DOHH2 (cell line): ENCODE results near the gene KLK15.

Experiments used
- CTCF ChIP-seq: fragments of 200-600 bp; sonication (generic); IDR thresholded peaks from one replicate; pipeline ENCODE4 v1.5.1; 2014; ENCODE audit warnings: antibody characterized with exemption, mild to moderate bottlenecking, low read depth, low read length; ENCODE audit not compliant: poor library complexity, severe bottlenecking
- EZH2phosphoT487 ChIP-seq: fragments of 200-600 bp; sonication (generic); IDR thresholded peaks from 2 replicates; pipeline ENCODE4 v1.6.1; 2017; ENCODE audit warnings: borderline replicate concordance, mild to moderate bottlenecking, antibody characterized with exemption, low read length, moderate library complexity, mixed read lengths

GRCh38 chr19:50873056-50873455, 39.7 kb upstream of the KLK15 start, which contains the start of gene KLK2:
- no peak for TF ChIP-seq CTCF
- TF ChIP-seq EZH2phosphoT487: no peak
